MV-4-11 (cell line): ENCODE results near the gene STK33.
"Not testable (repeated sequence)": the region's sequence is repeated elsewhere in the genome, so short reads cannot be mapped to it uniquely, and the experiment has no call there.

Experiments used
- DNase-seq: peaks from one replicate; lab custom pipeline; 2025; lab: John Stamatoyannopoulos, UW

Gene STK33

GRCh38 chr11:8543278-8543677 lies 50.8 kb downstream of the STK33 start:
- DNase-seq = no peak

GRCh38 chr11:8541448-8541847 lies 52.6 kb downstream of the STK33 start:
- DNase-seq = no peak

- DNase-seq = no peak
Observed at GRCh38 chr11:8533332-8533731, 60.7 kb downstream of the STK33 start.

DNA sequence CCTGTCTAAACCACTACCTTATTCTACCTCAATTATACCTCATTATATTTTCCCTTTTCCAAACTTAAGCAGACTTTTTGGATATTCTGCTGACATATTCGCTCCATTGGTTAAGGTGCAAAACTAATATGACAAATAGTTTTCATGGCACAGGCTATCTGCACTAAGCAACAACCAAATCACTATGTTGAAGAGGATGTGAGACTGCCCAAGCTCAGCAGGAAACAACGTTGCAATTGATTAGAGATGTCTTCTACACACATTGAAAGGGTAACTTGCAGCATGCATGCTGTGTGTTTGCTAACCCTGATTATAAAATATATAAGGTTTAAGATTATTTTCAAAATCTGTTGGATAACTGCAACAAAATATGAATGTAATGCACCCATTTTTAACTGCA lies 61.6 kb downstream of the STK33 start:
- no peak for DNase-seq

DNA sequence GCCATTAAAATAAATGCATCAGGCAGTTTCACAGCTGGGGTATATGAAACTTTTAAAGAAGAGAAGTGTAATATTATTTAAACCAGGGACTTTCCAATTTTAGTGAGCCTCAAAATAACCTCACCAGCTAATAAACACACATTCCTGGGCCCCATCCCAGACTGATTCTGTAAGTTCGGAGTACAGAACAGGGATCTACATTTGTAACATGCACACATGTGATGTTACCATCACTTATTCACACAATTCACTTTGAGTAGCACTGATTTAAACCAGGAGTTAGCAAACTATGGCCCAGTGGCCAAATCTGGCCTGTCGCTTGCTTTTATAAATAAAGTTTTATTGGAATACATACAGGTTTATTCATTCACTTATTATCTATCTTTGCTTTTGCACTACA lies 62.0 kb downstream of the STK33 start:
- DNase-seq = no peak

GRCh38 chr11:8531312-8531711 lies 62.7 kb downstream of the STK33 start:
- no peak for DNase-seq

DNA sequence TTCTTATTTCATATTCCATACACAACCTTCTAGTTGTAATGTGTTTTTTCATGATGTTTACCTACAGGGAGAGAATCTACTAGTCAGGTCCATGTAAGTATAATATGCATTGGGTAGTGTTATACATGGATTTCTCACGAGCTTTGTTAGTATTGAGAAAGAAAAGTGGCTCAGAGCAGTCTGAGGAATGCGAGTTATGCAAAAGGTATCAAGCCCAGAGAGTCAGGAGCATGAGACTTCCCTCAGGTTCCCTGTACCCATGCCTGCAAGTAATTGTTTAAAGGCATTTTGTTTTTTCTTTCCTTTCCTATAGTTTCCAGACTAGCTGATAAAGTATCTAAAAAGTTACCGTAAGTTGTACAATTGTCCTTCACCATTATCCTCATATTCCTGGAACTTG lies 66.1 kb downstream of the STK33 start:
- DNase-seq = no peak

- DNase-seq = no peak
Observed at GRCh38 chr11:8523396-8523795, 70.6 kb downstream of the STK33 start.

- no peak for DNase-seq
Observed at GRCh38 chr11:8512547-8512946, 81.5 kb downstream of the STK33 start.

GRCh38 chr11:8503910-8504364 lies 90.1 kb downstream of the STK33 start:
- no peak for DNase-seq

GRCh38 chr11:8501836-8502235 lies 92.2 kb downstream of the STK33 start:
- DNase-seq = no peak

DNA sequence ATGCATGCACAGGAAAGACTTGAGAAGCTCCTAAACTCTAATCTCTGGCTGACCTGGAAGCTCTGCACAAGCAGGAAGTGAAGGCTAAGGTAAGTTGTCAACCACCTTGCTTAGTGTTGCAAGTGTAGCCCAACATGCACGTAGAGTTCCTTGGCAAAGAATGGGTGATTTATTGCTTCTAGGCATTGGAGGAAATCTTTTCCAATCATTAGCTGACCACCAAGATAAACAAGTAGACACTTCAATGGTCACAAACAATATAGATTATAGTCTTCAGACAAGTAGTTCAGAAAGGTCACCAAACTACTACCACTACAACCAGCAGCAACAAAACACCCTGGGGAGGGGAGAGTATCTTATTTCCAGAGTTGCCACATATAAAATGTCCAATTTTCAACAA lies 105.6 kb downstream of the STK33 start:
- no peak for DNase-seq

GRCh38 chr11:8487261-8487660 lies 106.8 kb downstream of the STK33 start:
- no peak for DNase-seq

DNA sequence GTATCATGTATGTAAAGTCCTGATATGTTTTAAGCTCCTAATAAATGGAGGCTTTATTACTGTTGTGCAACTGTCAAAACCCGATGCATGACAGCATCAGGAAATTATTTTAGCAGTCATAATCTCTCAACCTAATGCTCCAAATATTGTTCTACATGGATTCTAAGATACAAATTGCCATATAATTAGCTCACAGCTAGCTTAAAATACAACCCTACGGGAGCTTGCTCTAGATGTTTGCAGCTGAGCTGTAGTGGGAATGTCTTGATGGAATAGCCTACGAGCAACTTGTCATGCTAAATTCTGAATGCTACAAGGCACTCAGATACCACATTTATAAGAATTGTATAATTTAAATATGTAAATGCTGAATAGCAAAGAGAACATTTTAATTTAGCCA lies 109.8 kb downstream of the STK33 start:
- DNase-seq = no peak

DNA sequence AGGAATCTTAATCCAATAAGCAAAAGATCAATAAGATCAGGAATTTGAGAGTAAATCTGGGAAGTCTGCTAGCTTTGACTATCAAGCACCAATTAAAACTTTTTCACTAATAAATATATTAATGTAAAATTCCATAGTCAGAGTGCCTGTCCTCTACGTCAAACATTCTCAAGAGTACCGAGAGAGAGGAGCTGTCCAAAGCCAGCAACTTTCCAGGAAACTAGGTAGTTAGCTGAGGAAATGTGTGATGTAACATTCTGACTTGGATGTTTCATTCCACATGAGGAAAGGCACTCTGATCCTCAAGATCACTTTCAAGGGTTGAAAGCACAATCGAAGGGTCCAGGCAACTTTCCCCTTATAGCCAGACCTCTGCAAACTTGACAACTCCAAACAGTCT lies 113.2 kb downstream of the STK33 start:
- no peak for DNase-seq

DNA sequence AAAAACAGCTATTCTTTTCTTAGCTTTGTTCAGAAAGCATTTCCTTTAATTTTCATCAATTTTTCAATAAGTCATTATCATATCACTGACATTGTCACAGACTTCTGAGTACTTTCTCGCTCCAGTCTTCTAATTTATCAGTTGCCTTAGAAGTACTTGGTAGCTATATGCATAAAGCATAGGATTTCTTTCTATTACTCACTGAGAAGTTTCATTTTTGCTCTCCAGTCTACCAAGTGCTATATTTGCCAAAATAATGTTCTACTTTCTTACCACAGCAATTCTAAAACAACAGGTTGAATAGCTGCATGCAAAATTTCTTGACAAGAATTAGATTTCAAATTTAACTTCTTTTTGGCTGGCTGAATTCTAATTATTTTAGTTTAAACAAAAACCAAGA lies 116.3 kb downstream of the STK33 start:
- no peak for DNase-seq

- DNase-seq = no peak
Observed at GRCh38 chr11:8477151-8477550, 116.9 kb downstream of the STK33 start.

- not testable (repeated sequence) for DNase-seq
Observed at GRCh38 chr11:8467806-8468205, 126.2 kb downstream of the STK33 start.

GRCh38 chr11:8467356-8467755 lies 126.7 kb downstream of the STK33 start:
- DNase-seq = not testable (repeated sequence)

DNA sequence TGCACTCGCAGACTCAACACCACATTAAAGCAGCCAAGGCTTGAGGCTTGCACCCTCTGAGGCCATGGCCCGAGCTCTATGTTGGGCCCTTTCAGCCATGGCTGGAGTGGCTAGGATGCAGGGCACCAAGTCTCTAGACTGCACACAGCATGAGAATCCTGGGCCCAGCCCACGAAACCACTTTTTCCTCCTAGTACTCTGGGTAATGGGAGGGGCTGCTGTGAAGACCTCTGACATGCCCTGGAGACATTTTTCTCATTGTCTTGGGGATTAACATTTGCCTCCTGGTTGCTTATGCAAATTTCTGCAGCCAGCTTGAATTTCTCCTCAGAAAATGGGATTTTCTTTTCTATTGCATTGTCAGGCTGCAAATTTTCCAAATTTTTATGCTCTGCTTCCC lies 127.1 kb downstream of the STK33 start:
- not testable (repeated sequence) for DNase-seq

DNA sequence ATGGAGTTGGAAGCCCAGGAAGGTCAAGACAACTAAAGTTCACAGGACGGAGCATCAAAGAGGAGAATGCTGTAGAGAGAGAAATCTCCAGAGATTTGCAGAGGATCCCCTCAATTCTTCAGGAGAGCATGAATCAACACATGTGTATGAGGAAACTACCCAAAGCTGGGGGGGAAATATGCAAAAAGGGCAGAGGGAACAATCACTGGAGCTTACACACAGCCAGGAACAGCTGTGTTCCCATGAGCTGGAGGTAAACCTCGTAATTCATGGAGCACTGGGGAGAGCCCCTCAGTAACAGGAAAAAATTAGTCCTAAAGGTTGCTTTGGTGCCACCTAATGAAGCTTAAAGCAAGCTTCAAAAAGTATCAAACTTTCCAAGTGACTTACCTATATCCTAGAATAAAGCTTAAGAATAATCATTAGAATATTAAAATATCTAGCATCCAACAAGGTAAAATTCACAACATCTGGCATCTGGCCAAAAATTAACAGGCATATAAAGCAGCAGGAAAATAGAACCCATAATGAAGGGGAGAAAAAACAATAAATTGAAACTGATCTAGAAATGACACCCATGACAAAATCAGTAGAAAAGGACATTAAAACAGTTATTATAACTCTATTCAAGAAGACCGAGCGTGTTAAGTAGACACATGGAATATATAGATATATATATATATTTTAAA lies 134.2 kb downstream of the STK33 start:
- DNase-seq = no peak

- no peak for DNase-seq
Observed at GRCh38 chr11:8442301-8442700, 151.7 kb downstream of the STK33 start.

DNA sequence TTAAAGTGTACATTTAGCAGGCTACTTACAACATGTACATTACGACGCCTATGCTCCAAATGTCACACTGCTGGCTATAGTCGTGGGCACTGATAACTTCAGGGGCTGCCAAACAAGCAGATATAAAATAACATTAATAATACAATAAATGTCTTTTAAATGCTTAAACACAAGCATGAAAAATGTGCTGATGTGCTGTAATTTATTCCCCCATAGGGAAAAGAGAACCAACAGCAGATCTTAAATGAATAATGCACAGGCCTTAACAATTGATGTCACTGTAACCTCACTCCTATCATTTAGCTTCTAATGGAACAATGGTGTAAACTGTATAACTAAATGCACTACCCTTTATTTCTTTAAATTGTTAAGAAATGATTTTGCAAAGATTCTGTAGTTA lies 153.4 kb downstream of the STK33 start:
- DNase-seq = no peak

DNA sequence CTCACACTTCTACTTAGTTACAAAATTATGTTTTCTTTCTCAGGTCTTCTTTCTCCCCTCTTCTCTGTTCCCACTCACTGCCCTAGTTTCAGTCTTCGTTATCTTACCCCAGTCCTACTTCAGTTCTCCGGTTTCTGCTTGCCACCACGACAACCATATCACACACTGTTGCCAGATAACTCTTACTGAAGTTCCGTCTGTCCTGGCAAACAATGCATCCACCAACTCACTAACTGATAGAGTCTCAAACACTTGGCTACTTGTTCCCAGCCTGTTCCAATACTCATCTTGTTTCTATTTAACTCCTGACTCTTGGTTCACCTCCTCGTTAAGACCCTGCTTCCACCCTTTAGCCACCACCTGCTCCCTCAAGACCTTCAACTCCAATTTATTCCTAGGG lies 164.5 kb downstream of the STK33 start:
- DNase-seq = no peak
